GM18951 (cell line): ENCODE measurements around the gene PLAAT2.
"Not testable (repeated sequence)": the region's sequence is repeated elsewhere in the genome, so short reads cannot be mapped to it uniquely, and the experiment has no call there.

Experiments used
- POLR2A ChIP-seq: IDR thresholded peaks from 4 replicates; pipeline ENCODE4 v1.6.1; 2011; ENCODE audit warnings: mild to moderate bottlenecking; ENCODE audit not compliant: insufficient read length, insufficient read depth; ENCODE audit errors: extremely low read depth
- in situ Hi-C: fragments of 300-500 bp; cut with MboI; formaldehyde crosslinking; loops from one replicate; pipeline ENCODE4 v1.12.0; 2022; ENCODE audit warnings: low sequenced_read_pairs, mixed read lengths, inconsistent platforms; ENCODE audit not compliant: unreplicated experiment

The PLAAT2 gene

GRCh38 chr11:63567044-63567840 is 4.1 kb upstream of the PLAAT2 start:
- in situ Hi-C loops, result no loop called here
- peak; percentile 13 for TF ChIP-seq POLR2A

DNA sequence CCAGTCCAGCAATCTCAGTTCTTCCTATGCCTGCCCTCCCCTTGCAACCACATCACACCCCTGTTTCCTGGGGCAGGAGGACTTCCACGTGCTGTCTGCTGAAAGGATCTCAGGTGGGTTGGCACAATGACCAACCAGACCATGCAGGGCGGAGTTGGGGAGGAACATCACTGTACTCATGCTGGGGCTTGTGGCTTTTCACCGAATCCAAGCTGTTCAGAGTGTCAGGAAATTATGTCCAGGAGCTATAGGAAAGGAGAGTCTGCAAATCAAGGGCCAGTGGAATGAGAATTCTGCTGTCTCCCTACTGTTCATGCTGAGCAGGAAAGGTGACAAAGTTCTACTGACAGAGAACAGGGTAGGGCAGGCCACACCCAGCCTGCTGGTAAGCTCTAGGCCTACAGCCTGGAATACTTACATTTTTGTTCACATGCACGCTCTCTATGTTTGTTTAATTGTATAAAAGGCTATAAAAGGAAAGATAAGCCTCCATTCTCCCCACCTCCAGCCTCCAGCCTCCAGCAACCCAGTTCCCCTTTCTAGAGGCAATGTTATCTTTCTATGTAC is 1.7 kb upstream of the PLAAT2 start:
- in situ Hi-C loops, result no loop called here
- TF ChIP-seq POLR2A, result no peak

DNA sequence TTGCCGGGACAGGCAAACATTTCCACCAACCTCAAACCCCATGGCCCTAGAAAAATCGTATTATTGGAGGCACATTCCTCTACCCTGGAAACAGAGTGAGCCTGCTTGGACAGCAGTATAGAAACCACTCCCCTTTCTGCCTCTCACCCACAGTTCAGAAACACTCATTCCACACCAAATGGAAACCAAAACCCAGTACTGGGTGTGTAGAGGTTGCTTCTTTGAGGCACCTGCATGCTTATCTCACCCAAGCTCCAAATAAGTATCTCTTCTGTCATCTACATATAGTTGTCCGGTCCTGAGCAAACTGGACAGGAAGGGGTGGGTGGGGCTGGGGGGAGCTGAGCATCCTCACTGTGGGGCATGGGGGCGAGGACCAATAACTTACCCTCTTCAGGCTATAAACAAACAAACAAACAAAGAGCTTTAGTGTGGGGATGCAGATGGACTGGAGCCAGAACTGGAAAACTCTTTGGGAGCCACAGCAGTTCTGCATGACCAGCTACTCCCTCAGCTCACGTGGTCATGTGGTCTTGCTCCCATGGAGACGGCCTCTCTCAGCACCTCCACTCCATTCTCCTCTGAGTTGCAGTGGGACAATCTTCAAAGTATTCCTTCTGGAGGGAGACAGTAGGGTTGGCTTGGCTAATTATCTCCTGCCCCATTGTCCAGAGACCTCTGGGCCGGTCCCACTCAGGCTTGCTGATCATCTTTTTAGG is 1.0 kb upstream of the PLAAT2 start:
- in situ Hi-C loops, result no loop called here
- TF ChIP-seq POLR2A, result no peak

GRCh38 chr11:63560506-63561180 is 2.5 kb downstream of the PLAAT2 start:
- no peak for TF ChIP-seq POLR2A
- in situ Hi-C loops, result no loop called here

- no peak for TF ChIP-seq POLR2A
- in situ Hi-C loops, result no loop called here
Observed at GRCh38 chr11:63558459-63559157, 4.6 kb downstream of the PLAAT2 start.

- in situ Hi-C loops, result no loop called here
Observed at GRCh38 chr11:63557570-63557969, 5.6 kb downstream of the PLAAT2 start.

DNA sequence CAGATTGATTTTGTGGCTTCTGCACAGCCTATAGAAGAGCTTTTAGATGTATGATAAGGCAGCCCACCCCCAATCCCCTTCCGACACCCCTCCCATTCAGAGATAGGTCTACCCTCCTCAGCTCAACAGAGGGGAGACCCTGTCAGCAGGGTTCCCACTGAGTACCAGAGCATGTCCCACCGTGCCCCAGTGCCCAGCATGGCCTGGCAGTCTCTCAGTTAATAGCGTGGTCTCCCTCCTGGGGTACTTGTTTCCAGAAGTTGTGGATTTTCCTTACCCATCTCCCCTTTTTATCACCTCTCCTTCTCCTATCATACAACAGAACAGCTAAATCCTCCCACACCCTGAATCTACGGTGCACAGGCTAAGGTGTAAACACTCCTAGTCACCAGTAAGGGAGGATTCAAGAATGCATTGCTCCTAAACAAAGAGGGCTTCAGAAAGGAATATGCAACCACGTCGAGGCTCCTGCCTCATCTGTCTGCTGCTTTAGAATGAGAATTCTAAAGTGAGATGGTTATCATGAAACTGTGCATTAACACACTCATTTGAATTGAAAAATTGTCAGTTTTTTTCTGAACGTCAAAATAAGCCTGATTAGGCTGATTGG is 6.7 kb downstream of the PLAAT2 start:
- in situ Hi-C loops, result no loop called here
- no peak for TF ChIP-seq POLR2A

More at GRCh38 chr11:63557570-63557969, 5.6 kb downstream of the PLAAT2 start:
- no peak for TF ChIP-seq POLR2A

GRCh38 chr11:63554877-63555223 is 8.3 kb downstream of the PLAAT2 start:
- TF ChIP-seq POLR2A, result no peak
- in situ Hi-C loops, result no loop called here

DNA sequence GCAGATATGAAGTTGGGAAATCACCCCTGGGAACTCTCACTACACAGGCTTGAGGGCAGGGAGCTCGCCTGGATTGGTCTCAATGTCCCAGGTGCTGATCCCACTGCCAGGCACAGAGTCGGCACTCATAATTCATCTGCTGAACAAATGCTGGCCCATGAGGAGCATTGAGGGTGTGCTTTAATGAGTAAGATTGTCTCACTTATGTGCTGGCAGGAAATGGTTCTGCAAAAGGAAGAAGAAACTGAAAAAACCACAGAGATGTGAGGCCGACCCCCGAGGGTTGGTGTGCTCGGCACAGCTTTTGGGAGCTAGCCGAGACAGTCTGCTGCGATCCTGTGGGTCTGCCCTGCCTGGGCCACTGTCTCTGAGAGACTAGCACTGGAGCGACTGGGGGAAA is 9.4 kb downstream of the PLAAT2 start:
- in situ Hi-C loops, result no loop called here
- TF ChIP-seq POLR2A, result peak; percentile 32

- no peak for TF ChIP-seq POLR2A
- in situ Hi-C loops, result no loop called here
Observed at GRCh38 chr11:63552921-63553320, 10.3 kb downstream of the PLAAT2 start.

GRCh38 chr11:63551889-63552266 is 11.3 kb downstream of the PLAAT2 start:
- no peak for TF ChIP-seq POLR2A
- in situ Hi-C loops, result no loop called here

DNA sequence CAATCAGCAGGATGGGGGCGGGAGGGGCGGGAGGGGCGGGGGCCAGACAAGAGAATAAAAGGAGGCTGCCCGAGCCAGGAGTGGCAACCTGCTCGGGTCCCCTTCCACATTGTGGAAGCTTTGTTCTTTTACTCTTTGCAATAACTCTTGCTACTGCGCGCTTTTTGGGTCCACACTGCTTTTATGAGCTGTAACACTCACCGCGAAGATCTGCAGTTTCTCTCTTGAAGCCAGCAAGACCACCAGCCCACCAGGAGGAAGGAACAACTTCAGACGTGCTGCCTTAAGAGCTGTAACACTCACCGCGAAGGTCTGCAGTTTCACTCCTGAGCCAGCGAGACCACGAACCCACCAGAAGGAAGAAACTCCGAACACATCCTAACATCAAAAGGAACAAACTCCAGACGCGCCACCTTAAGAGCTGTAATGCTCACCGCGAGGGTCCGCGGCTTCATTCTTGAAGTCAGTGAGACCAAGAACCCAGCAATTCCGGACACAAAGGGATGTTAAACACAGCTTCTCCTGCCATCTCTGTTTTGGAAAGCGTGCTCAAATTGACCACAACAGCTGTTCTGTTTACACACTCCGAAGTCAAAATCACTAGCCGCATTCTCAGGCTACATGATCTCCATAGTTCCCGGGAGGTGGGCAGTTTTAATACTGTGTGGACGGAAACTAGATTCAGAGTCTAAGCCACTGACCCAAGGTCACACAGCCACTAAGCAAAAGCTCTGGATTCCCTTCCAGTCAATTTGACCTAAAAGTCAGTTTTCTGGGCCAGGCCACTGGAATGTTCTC is 11.9 kb downstream of the PLAAT2 start:
- in situ Hi-C loops, result no loop called here
- no peak for TF ChIP-seq POLR2A

GRCh38 chr11:63550156-63550700 is 13.0 kb downstream of the PLAAT2 start:
- in situ Hi-C loops, result not testable (repeated sequence)
